ENCODE measurements around the gene ACBD6. TPM values are rescaled to one million over a fixed set of nuclear protein-coding genes. Genes with fewer than 3 reads are reported as not detected.
"Not testable (repeated sequence)": the region's sequence is repeated elsewhere in the genome, so short reads cannot be mapped to it uniquely, and the experiment has no call there.

Gene ACBD6
- total RNA-seq, 1 experiment from 2014 or later: 74.7 TPM

DNA sequence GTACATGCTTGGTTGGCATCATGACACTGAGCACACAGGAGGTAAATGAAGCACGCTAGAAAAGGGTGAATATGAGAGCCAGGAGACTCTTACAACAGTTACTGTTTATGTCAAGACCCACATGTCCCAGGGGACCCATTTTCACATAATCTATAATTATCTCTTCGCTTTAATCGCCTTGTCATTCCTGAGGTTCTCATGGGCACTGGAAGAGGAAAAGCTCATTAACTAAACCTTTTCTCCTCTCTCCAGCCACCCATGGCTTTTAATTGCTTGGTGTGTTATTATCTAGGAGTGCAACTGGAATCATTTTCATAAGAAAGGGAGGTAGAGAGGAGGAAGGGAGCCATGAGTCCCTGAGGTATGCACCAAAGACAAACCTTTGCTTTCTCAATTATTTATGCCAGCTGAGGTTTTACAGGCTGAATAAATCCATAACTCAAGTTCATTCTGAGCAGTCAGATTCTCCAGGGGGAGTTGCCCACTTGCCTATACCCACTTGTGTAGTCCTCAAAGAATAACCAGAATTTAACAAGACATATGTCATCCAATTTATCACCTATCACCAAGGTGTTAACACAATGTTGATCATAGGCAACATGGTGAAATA is 77.4 kb downstream of the ACBD6 start:
- Mint-ChIP-seq H3K4me1 (ENCODE audit: low read depth, unreplicated experiment) (no peaks in the 10 kb centered on the region), H3K27me3 (ENCODE audit: insufficient read depth, unreplicated experiment) (no peaks in the 10 kb centered on the region), H3K4me3 (ENCODE audit: unreplicated experiment) (no peak overlapping the region), H3K36me3 (ENCODE audit: insufficient read depth, unreplicated experiment) (peaks cover 27% of the 10 kb centered on the region), H3K9me3 (ENCODE audit: unreplicated experiment) (no peaks in the 10 kb centered on the region), H3K27ac (ENCODE audit: unreplicated experiment) (no peak overlapping the region)
- no peaks in the 10 kb centered on the region for H3K36me3 ChIP-seq (ENCODE audit: control insufficient read depth, insufficient read depth, low read length)
- CTCF ChIA-PET: no interaction called here
- H3K4me3 ChIP-seq (ENCODE audit: low read depth, low read length): no peak overlapping the region
- intact Hi-C loops (cut with micrococcal nuclease; ENCODE audit: unreplicated experiment): no loop called here
- no peaks in the 10 kb centered on the region for H3K4me1 ChIP-seq
- TF ChIP-seq, protein P1, sequence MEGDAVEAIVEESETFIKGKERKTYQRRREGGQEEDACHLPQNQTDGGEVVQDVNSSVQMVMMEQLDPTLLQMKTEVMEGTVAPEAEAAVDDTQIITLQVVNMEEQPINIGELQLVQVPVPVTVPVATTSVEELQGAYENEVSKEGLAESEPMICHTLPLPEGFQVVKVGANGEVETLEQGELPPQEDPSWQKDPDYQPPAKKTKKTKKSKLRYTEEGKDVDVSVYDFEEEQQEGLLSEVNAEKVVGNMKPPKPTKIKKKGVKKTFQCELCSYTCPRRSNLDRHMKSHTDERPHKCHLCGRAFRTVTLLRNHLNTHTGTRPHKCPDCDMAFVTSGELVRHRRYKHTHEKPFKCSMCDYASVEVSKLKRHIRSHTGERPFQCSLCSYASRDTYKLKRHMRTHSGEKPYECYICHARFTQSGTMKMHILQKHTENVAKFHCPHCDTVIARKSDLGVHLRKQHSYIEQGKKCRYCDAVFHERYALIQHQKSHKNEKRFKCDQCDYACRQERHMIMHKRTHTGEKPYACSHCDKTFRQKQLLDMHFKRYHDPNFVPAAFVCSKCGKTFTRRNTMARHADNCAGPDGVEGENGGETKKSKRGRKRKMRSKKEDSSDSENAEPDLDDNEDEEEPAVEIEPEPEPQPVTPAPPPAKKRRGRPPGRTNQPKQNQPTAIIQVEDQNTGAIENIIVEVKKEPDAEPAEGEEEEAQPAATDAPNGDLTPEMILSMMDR (IDR thresholded peaks at IDR 0.05; ENCODE audit: insufficient read depth in 1 of 2, low read depth in 1 of 2, low read length in 1 of 2, severe bottlenecking in 1 of 2, unreplicated experiment in 1 of 2): no peak
- no peak for DNase-seq
- BruUV-seq (replicated peaks): no TSS peak
- no peaks in the 10 kb centered on the region for H3K9me3 ChIP-seq
- POLR2A ChIA-PET: no interaction called here
- no peaks in the 10 kb centered on the region for H3K27me3 ChIP-seq (replicated peaks; ENCODE audit: control insufficient read depth, insufficient read depth, low read length)

DNA sequence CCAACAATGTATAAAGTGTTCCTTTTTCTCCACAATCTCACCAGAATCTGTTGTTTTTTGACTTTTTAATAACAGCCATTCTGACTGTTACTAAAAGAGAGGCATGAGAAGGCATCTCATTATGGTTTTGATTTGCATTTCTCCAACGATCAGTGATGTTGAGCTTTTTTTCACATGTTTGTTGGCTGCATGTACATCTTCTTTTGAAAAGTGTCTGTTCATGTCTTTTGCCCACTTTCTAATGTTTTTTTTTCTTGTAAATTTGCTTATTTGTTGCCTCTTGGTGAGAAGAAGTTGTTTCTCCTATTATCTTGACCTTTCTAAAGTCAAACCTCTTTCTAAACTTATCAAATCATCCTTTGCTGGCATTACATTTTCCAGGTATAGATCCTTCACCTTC is 80.8 kb downstream of the ACBD6 start:
- ChIA-PET POLR2A (no interaction called here), CTCF (no interaction called here)
- DNase-seq: no peak
- no TSS peak for BruUV-seq (replicated peaks)
- Histone ChIP-seq H3K4me1 (no peaks in the 10 kb centered on the region), H3K36me3 (ENCODE audit: control insufficient read depth, insufficient read depth, low read length) (no peaks in the 10 kb centered on the region), H3K4me3 (ENCODE audit: low read depth, low read length) (no peak overlapping the region), H3K9me3 (no peaks in the 10 kb centered on the region), H3K27me3 (replicated peaks; ENCODE audit: control insufficient read depth, insufficient read depth, low read length) (no peaks in the 10 kb centered on the region)
- TF ChIP-seq, protein P1 (IDR thresholded peaks at IDR 0.05; ENCODE audit: insufficient read depth in 1 of 2, low read depth in 1 of 2, low read length in 1 of 2, severe bottlenecking in 1 of 2, unreplicated experiment in 1 of 2): no peak
- Mint-ChIP-seq H3K36me3 (ENCODE audit: insufficient read depth, unreplicated experiment) (peaks cover 23% of the 10 kb centered on the region), H3K4me3 (ENCODE audit: unreplicated experiment) (no peak overlapping the region), H3K4me1 (ENCODE audit: low read depth, unreplicated experiment) (no peaks in the 10 kb centered on the region), H3K9me3 (ENCODE audit: unreplicated experiment) (no peaks in the 10 kb centered on the region), H3K27me3 (ENCODE audit: insufficient read depth, unreplicated experiment) (no peaks in the 10 kb centered on the region), H3K27ac (ENCODE audit: unreplicated experiment) (no peak overlapping the region)
- intact Hi-C loops (cut with micrococcal nuclease; ENCODE audit: unreplicated experiment): no loop called here

DNA sequence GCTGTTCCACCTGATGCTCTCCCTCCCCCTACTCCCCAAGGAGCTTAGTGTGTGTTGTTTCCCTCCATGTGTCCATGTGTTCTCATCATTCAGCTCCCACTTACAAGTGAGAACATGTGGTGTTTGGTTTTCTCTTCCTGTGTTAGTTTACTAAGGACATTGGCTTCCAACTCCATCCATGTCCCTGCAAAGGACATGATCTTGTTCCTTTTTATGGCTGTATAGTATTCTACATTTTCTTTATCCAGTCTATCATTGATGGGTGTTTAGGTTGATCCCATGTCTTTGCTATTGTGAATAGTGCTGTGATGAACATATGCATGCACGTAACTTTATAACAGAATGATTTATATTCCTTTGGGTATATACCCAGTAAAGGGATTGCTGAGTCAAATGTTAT is 81.2 kb downstream of the ACBD6 start:
- H3K4me3 Mint-ChIP-seq (ENCODE audit: unreplicated experiment); H3K36me3 ChIP-seq (ENCODE audit: control insufficient read depth, insufficient read depth, low read length); POLR2A ChIA-PET; H3K9me3 Mint-ChIP-seq (ENCODE audit: unreplicated experiment); H3K27me3 Mint-ChIP-seq (ENCODE audit: insufficient read depth, unreplicated experiment); H3K9me3 ChIP-seq; H3K4me3 ChIP-seq (ENCODE audit: low read depth, low read length); H3K27me3 ChIP-seq (replicated peaks; ENCODE audit: control insufficient read depth, insufficient read depth, low read length); CTCF ChIA-PET; DNase-seq; intact Hi-C loops (cut with micrococcal nuclease; ENCODE audit: unreplicated experiment); H3K4me1 ChIP-seq; H3K4me1 Mint-ChIP-seq (ENCODE audit: low read depth, unreplicated experiment); BruUV-seq (replicated peaks); H3K27ac Mint-ChIP-seq (ENCODE audit: unreplicated experiment): not testable (repeated sequence)
- peaks cover 23% of the 10 kb centered on the region for H3K36me3 Mint-ChIP-seq (ENCODE audit: insufficient read depth, unreplicated experiment)

Measured in Caco-2 (cell line).